GM19025 (cell line): ENCODE measurements around the gene CNGB1.
"Not testable (repeated sequence)": the region's sequence is repeated elsewhere in the genome, so short reads cannot be mapped to it uniquely, and the experiment has no call there.

Experiments used
- ATAC-seq: cut with Tn5 transposase; IDR thresholded peaks from one replicate; pipeline ENCODE4 v1.9.1; 2021; ENCODE audit warnings: mild to moderate bottlenecking, low read depth, moderate library complexity; ENCODE audit not compliant: unreplicated experiment

Gene CNGB1

GRCh38 chr16:57837305-57838125 is 133.4 kb downstream of the CNGB1 start:
- ATAC-seq, result no peak

- ATAC-seq, result not testable (repeated sequence)
Measured at GRCh38 chr16:57835439-57835838, 135.5 kb downstream of the CNGB1 start.

DNA sequence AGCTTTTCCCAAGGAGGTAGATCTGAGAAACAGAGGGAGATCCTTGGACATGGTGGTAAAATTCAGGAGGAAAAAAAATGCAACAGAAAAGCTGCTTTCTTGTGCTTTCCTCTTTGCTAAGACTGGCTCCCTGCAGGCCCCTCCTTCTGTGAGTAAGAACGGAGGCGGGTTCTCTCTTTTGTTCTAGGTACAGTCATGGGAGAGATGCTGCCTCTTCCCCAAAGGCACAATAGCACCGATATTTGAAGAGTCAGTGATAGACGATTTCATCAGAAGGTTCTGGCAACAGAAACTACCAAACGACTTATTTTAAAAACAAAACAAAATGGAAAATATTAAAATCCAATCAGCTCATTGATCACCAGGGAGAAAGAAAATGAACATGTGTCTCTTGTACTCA is 136.0 kb downstream of the CNGB1 start:
- ATAC-seq, result no peak
